Thoracic aorta (tissue), 2 donors: ENCODE results near the gene ITGB3BP. TPM values are rescaled to one million over a fixed set of nuclear protein-coding genes. Genes with fewer than 3 reads are reported as not detected.

Source experiments
- ATAC-seq: fragments of 150-250 bp; one replicate; pipeline ENCODE4 v1.8.0; 2017; ENCODE audit warnings: low read depth; ENCODE audit not compliant: insufficient number of reproducible peaks, low FRiP score
- DNase-seq: peaks from one replicate; pipeline ENCODE4 v3.0.0-alpha.2; 2020; ENCODE audit warnings: low spot score
- H3K27ac ChIP-seq, 2 donors: fragments of 200-600 bp; sonication (generic); 1 replicate in 1 of 2; 2 replicates in 1 of 2; pipeline ENCODE4 v1.5.1; 2016; ENCODE audit warnings: mild to moderate bottlenecking in 2 of 2, moderate library complexity in 2 of 2
- H3K27me3 ChIP-seq: fragments of 200-600 bp; sonication (generic); replicated peaks from 2 replicates; pipeline ENCODE4 v1.6.0; 2016; ENCODE audit warnings: mild to moderate bottlenecking; ENCODE audit not compliant: insufficient read depth
- H3K36me3 ChIP-seq: fragments of 200-600 bp; sonication (generic); one replicate; pipeline ENCODE4 v1.5.1; 2016
- H3K4me1 ChIP-seq, 2 donors: fragments of 200-600 bp; sonication (generic); 1 replicate in 1 of 2; 2 replicates in 1 of 2; pipeline versions ENCODE4 v1.5.1 to v1.6.0; 2016; ENCODE audit warnings: low read depth in 2 of 2, mild to moderate bottlenecking in 1 of 2; ENCODE audit not compliant: control insufficient read depth in 1 of 2
- H3K4me3 ChIP-seq: fragments of 200-600 bp; sonication (generic); 2 replicates; pipeline ENCODE4 v1.5.1; 2016; ENCODE audit warnings: mild to moderate bottlenecking
- H3K9me3 ChIP-seq: fragments of 200-600 bp; sonication (generic); 2 replicates; pipeline ENCODE4 v1.5.1; 2016
- total RNA-seq, 2 donors: library from RNA; depleted of rRNA; stranded (reverse); fragments of >200 nt; gene quantifications; one replicate each; pipeline versions ENCODE4 v1.1.0 to v1.2.3, GENCODE V29; 2016
- TF ChIP-seq, protein P1 (sequence below): fragments of 200-600 bp; sonication (generic); IDR thresholded peaks from one replicate; pipeline ENCODE4 v1.5.1; 2019; ENCODE audit warnings: antibody characterized with exemption

The ITGB3BP gene
- total RNA-seq, 2 donors from 2014 or later, result 7.1 to 29.5 TPM

DNA sequence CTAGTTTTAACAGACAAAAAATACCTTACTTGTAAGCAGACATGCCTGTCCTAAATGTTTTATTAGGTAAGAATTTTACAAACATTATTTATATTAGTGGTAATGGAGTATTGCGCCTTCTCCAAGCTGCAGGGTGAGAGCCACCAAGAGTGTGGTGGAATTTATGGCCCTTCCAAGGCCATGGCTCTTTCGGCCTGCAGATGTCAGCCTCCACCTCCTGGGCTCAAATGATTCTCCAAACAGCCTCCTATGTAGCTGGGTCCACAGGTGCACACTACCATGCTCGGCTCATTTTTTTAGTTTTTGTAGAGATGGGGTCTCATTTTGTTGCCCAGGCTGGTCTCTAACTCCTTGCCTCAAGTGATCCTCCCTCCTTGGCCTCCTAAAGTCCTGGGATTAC lies 56.3 kb downstream of the ITGB3BP start:
- ATAC-seq, result no peak
- Histone ChIP-seq H3K9me3 (peaks cover 8% of the 10 kb centered on the region), H3K27me3 (no peaks in the 10 kb centered on the region), H3K36me3 (no peaks in the 10 kb centered on the region), H3K4me1 (no peaks in the 10 kb centered on the region), H3K27ac (no peak overlapping the region), H3K4me3 (no peak overlapping the region)
- no peak for DNase-seq
- TF ChIP-seq, protein P1, sequence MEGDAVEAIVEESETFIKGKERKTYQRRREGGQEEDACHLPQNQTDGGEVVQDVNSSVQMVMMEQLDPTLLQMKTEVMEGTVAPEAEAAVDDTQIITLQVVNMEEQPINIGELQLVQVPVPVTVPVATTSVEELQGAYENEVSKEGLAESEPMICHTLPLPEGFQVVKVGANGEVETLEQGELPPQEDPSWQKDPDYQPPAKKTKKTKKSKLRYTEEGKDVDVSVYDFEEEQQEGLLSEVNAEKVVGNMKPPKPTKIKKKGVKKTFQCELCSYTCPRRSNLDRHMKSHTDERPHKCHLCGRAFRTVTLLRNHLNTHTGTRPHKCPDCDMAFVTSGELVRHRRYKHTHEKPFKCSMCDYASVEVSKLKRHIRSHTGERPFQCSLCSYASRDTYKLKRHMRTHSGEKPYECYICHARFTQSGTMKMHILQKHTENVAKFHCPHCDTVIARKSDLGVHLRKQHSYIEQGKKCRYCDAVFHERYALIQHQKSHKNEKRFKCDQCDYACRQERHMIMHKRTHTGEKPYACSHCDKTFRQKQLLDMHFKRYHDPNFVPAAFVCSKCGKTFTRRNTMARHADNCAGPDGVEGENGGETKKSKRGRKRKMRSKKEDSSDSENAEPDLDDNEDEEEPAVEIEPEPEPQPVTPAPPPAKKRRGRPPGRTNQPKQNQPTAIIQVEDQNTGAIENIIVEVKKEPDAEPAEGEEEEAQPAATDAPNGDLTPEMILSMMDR, result no peak

DNA sequence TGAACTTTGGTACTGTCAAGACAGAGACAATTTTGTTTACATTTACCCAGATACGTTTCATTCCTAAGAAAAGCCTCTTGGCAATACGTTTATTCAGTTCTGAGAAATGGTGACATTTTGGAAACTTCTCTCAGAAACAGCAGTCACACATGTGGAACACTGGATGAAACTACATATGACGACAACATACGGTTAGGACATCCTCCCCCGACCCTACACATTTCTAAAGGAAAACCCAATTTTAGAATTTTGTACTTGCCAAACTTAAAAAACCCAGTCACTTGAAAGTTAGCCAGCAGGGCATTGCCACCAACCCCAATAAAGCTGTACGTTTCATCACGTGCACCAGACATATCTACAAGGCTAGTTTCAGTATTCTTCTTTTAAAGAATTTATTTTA lies 56.8 kb downstream of the ITGB3BP start:
- no peaks in the 10 kb centered on the region for H3K27me3 ChIP-seq
- H3K4me3 ChIP-seq, result no peak overlapping the region
- ATAC-seq (no peak), DNase-seq (no peak)
- H3K9me3 ChIP-seq, result peaks cover 14% of the 10 kb centered on the region
- TF ChIP-seq, protein P1, result no peak
- no peaks in the 10 kb centered on the region for H3K36me3 ChIP-seq
- no peaks in the 10 kb centered on the region for H3K4me1 ChIP-seq
- no peak overlapping the region for H3K27ac ChIP-seq

DNA sequence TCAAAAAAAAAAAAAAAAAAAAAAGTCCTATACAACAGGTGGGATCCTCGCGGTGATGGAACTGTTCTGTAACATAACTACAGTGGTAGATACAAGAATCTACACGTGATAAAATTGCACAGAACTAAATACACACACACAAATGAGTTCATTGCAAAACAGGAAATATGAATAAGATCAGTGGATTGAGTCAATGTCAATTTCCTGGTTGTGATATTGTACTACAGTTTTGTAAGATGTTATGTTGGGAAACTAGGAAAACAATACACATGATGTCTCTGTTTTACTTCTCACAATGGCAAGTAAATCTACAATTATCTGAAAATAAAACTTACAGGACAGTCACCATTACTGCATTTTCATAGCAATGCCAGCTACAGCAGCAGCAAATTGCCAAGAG lies 59.8 kb downstream of the ITGB3BP start:
- Histone ChIP-seq H3K4me3 (no peak overlapping the region), H3K27me3 (no peaks in the 10 kb centered on the region), H3K9me3 (peaks cover 14% of the 10 kb centered on the region), H3K27ac (no peak overlapping the region), H3K4me1 (no peaks in the 10 kb centered on the region), H3K36me3 (no peaks in the 10 kb centered on the region)
- DNase-seq (no peak), ATAC-seq (no peak)
- TF ChIP-seq, protein P1, result no peak

DNA sequence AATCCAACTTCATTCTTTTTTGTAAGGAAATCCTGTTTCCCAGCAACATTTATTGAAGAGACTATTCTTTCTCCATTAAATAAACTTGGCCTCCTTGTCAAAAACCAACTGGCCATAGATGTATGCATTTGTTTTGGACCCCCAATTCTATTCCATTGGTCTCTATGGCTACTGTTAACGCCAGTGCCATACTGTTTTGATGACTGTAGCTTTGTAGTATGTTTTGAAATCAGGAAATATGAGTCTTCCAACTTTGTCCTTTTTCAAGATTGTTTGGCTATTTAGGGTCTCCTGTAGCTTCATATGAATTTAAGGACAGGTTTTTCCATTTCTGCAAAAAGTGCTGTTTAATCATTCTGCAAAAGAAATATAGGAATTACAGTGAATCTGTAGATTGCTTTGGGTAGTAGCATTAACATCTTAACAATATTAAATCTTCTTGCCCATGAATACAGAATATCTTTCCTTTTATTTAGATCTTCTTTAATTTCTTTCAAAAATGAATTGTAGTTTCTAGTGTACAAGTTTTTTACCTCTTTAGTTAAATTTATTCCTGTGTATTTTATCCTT lies 61.3 kb downstream of the ITGB3BP start:
- Histone ChIP-seq H3K4me3 (no peak overlapping the region), H3K36me3 (no peaks in the 10 kb centered on the region), H3K4me1 (no peaks in the 10 kb centered on the region), H3K27ac (no peak overlapping the region), H3K9me3 (peaks cover 14% of the 10 kb centered on the region), H3K27me3 (no peaks in the 10 kb centered on the region)
- DNase-seq (no peak), ATAC-seq (no peak)
- TF ChIP-seq, protein P1, result no peak

DNA sequence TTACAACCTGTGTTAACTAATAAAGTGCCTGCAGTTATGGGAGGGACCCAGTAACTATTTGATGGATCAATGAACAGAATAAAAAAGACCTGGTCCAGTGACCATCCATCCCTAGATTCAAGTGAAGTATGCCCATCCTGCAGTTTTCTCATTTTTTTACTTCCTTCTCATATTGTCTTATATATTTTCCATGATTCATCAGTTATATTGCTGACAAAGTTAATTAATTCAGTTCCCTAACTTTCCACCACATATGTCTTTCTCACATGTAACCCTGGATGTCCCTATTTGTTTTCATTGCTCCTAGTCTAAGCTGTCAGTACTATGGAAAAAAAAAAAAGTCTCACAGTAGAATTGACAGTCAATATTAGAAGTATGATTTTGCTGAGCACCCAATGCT lies 64.3 kb downstream of the ITGB3BP start:
- TF ChIP-seq, protein P1, result no peak

More for the DNA sequence above, 64.3 kb downstream of the ITGB3BP start:
- no peaks in the 10 kb centered on the region for H3K27me3 ChIP-seq
- no peaks in the 10 kb centered on the region for H3K4me1 ChIP-seq
- no peak overlapping the region for H3K4me3 ChIP-seq
- peaks cover 14% of the 10 kb centered on the region for H3K9me3 ChIP-seq
- DNase-seq, result no peak
- ATAC-seq, result no peak
- H3K36me3 ChIP-seq, result no peaks in the 10 kb centered on the region
- no peak overlapping the region for H3K27ac ChIP-seq
